Activated CD4-positive, alpha-beta T cell treated with anti-CD3 and anti-CD28 coated beads for 36 hours (primary cell): ENCODE results near the gene SLC16A12. TPM values are rescaled to one million over a fixed set of nuclear protein-coding genes. Genes with fewer than 3 reads are reported as not detected.
"Not testable (repeated sequence)": the region's sequence is repeated elsewhere in the genome, so short reads cannot be mapped to it uniquely, and the experiment has no call there.

ENCODE experiments used
- ATAC-seq: fragments of 200-7000 bp; cut with Tn5 transposase; one replicate; pipeline ENCODE4 v1.10.0; 2021; ENCODE audit warnings: mild to moderate bottlenecking, moderate library complexity
- CTCF ChIA-PET: fragments of 350-600 bp; sonication (Branson Sonifier 250); formaldehyde crosslinking; loops from one replicate; lab custom pipeline; 2021; ENCODE audit warnings: antibody characterized with exemption; lab: Charles Lee
- POLR2A ChIA-PET: fragments of 350-600 bp; sonication (Branson Sonifier 250); formaldehyde crosslinking; loops from one replicate; lab custom pipeline; 2021; ENCODE audit warnings: antibody characterized with exemption, inconsistent platforms; lab: Charles Lee
- DNase-seq: peaks from one replicate; pipeline ENCODE4 v3.0.0-alpha.2; 2020
- H3K27ac Mint-ChIP-seq: one replicate; pipeline ENCODE4 v1.8.0; 2021; ENCODE audit warnings: mixed read lengths
- H3K27me3 Mint-ChIP-seq: one replicate; pipeline ENCODE4 v1.8.0; 2021; ENCODE audit warnings: mixed read lengths
- H3K36me3 Mint-ChIP-seq: one replicate; pipeline ENCODE4 v1.8.0; 2021; ENCODE audit warnings: low read depth, mixed read lengths
- H3K4me1 Mint-ChIP-seq: one replicate; pipeline ENCODE4 v1.8.0; 2021; ENCODE audit warnings: mixed read lengths
- H3K4me3 Mint-ChIP-seq: one replicate; pipeline ENCODE4 v1.8.0; 2021; ENCODE audit warnings: mild to moderate bottlenecking, moderate library complexity, mixed read lengths
- H3K9me3 Mint-ChIP-seq: one replicate; pipeline ENCODE4 v1.8.0; 2021; ENCODE audit warnings: low read depth, mixed read lengths
- intact Hi-C, 2 experiments: fragments of 100-400 bp; cut with DNase I in 1 of 2; cut with micrococcal nuclease in 1 of 2; formaldehyde crosslinking; loops; one replicate each; pipeline versions ENCODE4 v1.14.2 to v1.15.1; 2022 to 2024; cut with DNase I, micrococcal nuclease
- total RNA-seq, 2 experiments: library from RNA; stranded (reverse); gene quantifications; one replicate each; pipeline ENCODE4 v1.2.3, GENCODE V29; 2021

SLC16A12 gene
- total RNA-seq, 2 experiments from 2014 or later, result not detected

- ChIA-PET POLR2A (no interaction called here), CTCF (no interaction called here)
- Mint-ChIP-seq H3K9me3 (peaks cover 2% of the 10 kb centered on the region), H3K4me3 (no peak overlapping the region), H3K4me1 (no peaks in the 10 kb centered on the region), H3K36me3 (no peaks in the 10 kb centered on the region), H3K27me3 (peaks cover 3% of the 10 kb centered on the region), H3K27ac (no peak overlapping the region)
- intact Hi-C loops, result no loop called here
- ATAC-seq (no peak), DNase-seq (no peak)
Measured at GRCh38 chr10:89547853-89548513, 12.6 kb upstream of the SLC16A12 start.

- H3K9me3 Mint-ChIP-seq, CTCF ChIA-PET, H3K36me3 Mint-ChIP-seq, H3K27ac Mint-ChIP-seq, H3K4me3 Mint-ChIP-seq, ATAC-seq, intact Hi-C loops, POLR2A ChIA-PET, DNase-seq, H3K4me1 Mint-ChIP-seq, H3K27me3 Mint-ChIP-seq: not testable (repeated sequence)
Measured at GRCh38 chr10:89546651-89547050, 11.3 kb upstream of the SLC16A12 start.

GRCh38 chr10:89543841-89544240 lies 8.4 kb upstream of the SLC16A12 start:
- no peak overlapping the region for H3K4me3 Mint-ChIP-seq
- CTCF ChIA-PET, result interaction anchor here (0.7 to 1.2 kb wide), 2 partner anchors 19 to 111 kb away, joined by 3 read pairs; no protein-coding TSS in a partner anchor
- DNase-seq (no peak), ATAC-seq (no peak)
- no peaks in the 10 kb centered on the region for H3K36me3 Mint-ChIP-seq
- H3K27me3 Mint-ChIP-seq, result peaks cover 20% of the 10 kb centered on the region
- peaks cover 2% of the 10 kb centered on the region for H3K9me3 Mint-ChIP-seq
- POLR2A ChIA-PET, result no interaction called here
- intact Hi-C loops, result no loop called here
- H3K4me1 Mint-ChIP-seq, result no peaks in the 10 kb centered on the region
- H3K27ac Mint-ChIP-seq, result no peak overlapping the region

GRCh38 chr10:89540420-89540949 lies 5.1 kb upstream of the SLC16A12 start:
- ChIA-PET POLR2A (interaction anchor here (0.6 kb wide), 1 partner anchor 127 kb away, joined by 6 read pairs; no protein-coding TSS in a partner anchor), CTCF (no interaction called here)
- peaks cover 40% of the 10 kb centered on the region for H3K27me3 Mint-ChIP-seq
- intact Hi-C loops, result no loop called here
- no peaks in the 10 kb centered on the region for H3K36me3 Mint-ChIP-seq
- H3K27ac Mint-ChIP-seq, result no peak overlapping the region
- DNase-seq (no peak), ATAC-seq (no peak)
- H3K9me3 Mint-ChIP-seq, result no peaks in the 10 kb centered on the region
- H3K4me3 Mint-ChIP-seq, result no peak overlapping the region
- peaks cover 3% of the 10 kb centered on the region for H3K4me1 Mint-ChIP-seq

- no peak for DNase-seq
- CTCF ChIA-PET, result interaction anchor here (0.7 kb wide), 1 partner anchor 109 kb away, joined by 3 read pairs; no protein-coding TSS in a partner anchor
- ATAC-seq, result no peak
- H3K4me3 Mint-ChIP-seq, result no peak overlapping the region
- H3K9me3 Mint-ChIP-seq, result no peaks in the 10 kb centered on the region
- no peak overlapping the region for H3K27ac Mint-ChIP-seq
- H3K36me3 Mint-ChIP-seq, result no peaks in the 10 kb centered on the region
- H3K4me1 Mint-ChIP-seq, result peaks cover 11% of the 10 kb centered on the region
- intact Hi-C loops, result no loop called here
- H3K27me3 Mint-ChIP-seq, result peaks cover 59% of the 10 kb centered on the region
- POLR2A ChIA-PET, result no interaction called here
Measured at GRCh38 chr10:89537364-89537763, 2.0 kb upstream of the SLC16A12 start.

- H3K4me3 Mint-ChIP-seq, result no peak overlapping the region
- H3K27ac Mint-ChIP-seq, result no peak overlapping the region
- H3K4me1 Mint-ChIP-seq, result peaks cover 11% of the 10 kb centered on the region
- CTCF ChIA-PET, result no interaction called here
- DNase-seq, result no peak
- no peak for ATAC-seq
- POLR2A ChIA-PET, result no interaction called here
- intact Hi-C loops, result no loop called here
- no peaks in the 10 kb centered on the region for H3K9me3 Mint-ChIP-seq
- H3K27me3 Mint-ChIP-seq, result peaks cover 67% of the 10 kb centered on the region
- no peaks in the 10 kb centered on the region for H3K36me3 Mint-ChIP-seq
Measured at GRCh38 chr10:89536013-89536354, 590 bp upstream of the SLC16A12 start.

- CTCF ChIA-PET, result interaction anchor here (0.8 kb wide), 1 partner anchor 714 kb away, joined by 3 read pairs; no protein-coding TSS in a partner anchor
- POLR2A ChIA-PET, result no interaction called here
- H3K4me1 Mint-ChIP-seq, result peaks cover 11% of the 10 kb centered on the region
- no peak for ATAC-seq
- no peaks in the 10 kb centered on the region for H3K36me3 Mint-ChIP-seq
- no peaks in the 10 kb centered on the region for H3K9me3 Mint-ChIP-seq
- H3K27me3 Mint-ChIP-seq, result peaks cover 63% of the 10 kb centered on the region
- intact Hi-C loops, result no loop called here
- peak overlapping the region; percentile 19 for H3K4me3 Mint-ChIP-seq
- no peak for DNase-seq
- no peak overlapping the region for H3K27ac Mint-ChIP-seq
Measured at GRCh38 chr10:89534826-89535166, 598 bp downstream of the SLC16A12 start.

GRCh38 chr10:89532476-89532875 lies 2.9 kb downstream of the SLC16A12 start:
- Mint-ChIP-seq H3K9me3 (no peaks in the 10 kb centered on the region), H3K36me3 (no peaks in the 10 kb centered on the region), H3K4me3 (no peak overlapping the region), H3K27ac (no peak overlapping the region), H3K27me3 (peaks cover 49% of the 10 kb centered on the region), H3K4me1 (peaks cover 11% of the 10 kb centered on the region)
- ATAC-seq (no peak), DNase-seq (no peak)
- intact Hi-C loops, result no loop called here
- CTCF ChIA-PET, result no interaction called here
- POLR2A ChIA-PET, result no interaction called here

GRCh38 chr10:89531359-89531758 lies 4.0 kb downstream of the SLC16A12 start:
- H3K27ac Mint-ChIP-seq, result no peak overlapping the region
- intact Hi-C loops, result no loop called here
- POLR2A ChIA-PET, result no interaction called here
- peaks cover 11% of the 10 kb centered on the region for H3K4me1 Mint-ChIP-seq
- CTCF ChIA-PET, result interaction anchor here (1.3 kb wide), 1 partner anchor 31 kb away, joined by 3 read pairs; no protein-coding TSS in a partner anchor
- no peak overlapping the region for H3K4me3 Mint-ChIP-seq
- ATAC-seq (no peak), DNase-seq (no peak)
- no peaks in the 10 kb centered on the region for H3K9me3 Mint-ChIP-seq
- peaks cover 43% of the 10 kb centered on the region for H3K27me3 Mint-ChIP-seq
- no peaks in the 10 kb centered on the region for H3K36me3 Mint-ChIP-seq

- not testable (repeated sequence) for H3K4me3 Mint-ChIP-seq
Measured at GRCh38 chr10:89529711-89530110, 5.7 kb downstream of the SLC16A12 start.

GRCh38 chr10:89526358-89526757 lies 9.0 kb downstream of the SLC16A12 start:
- Mint-ChIP-seq H3K36me3 (no peaks in the 10 kb centered on the region), H3K4me1 (no peaks in the 10 kb centered on the region)
- no peak for ATAC-seq

More at GRCh38 chr10:89529711-89530110, 5.7 kb downstream of the SLC16A12 start:
- H3K36me3 Mint-ChIP-seq, DNase-seq, H3K9me3 Mint-ChIP-seq, intact Hi-C loops, ATAC-seq, POLR2A ChIA-PET, H3K4me1 Mint-ChIP-seq, H3K27ac Mint-ChIP-seq, CTCF ChIA-PET: not testable (repeated sequence)
- peaks cover 38% of the 10 kb centered on the region for H3K27me3 Mint-ChIP-seq

GRCh38 chr10:89525556-89525955 lies 9.8 kb downstream of the SLC16A12 start:
- ATAC-seq, result no peak
- Mint-ChIP-seq H3K4me3 (no peak overlapping the region), H3K27ac (no peak overlapping the region), H3K9me3 (no peaks in the 10 kb centered on the region), H3K36me3 (no peaks in the 10 kb centered on the region), H3K4me1 (no peaks in the 10 kb centered on the region), H3K27me3 (peaks cover 7% of the 10 kb centered on the region)
- ChIA-PET CTCF (interaction anchor here (0.7 kb wide), 2 partner anchors 111 to 366 kb away, joined by 3 to 5 read pairs; no protein-coding TSS in a partner anchor), POLR2A (no interaction called here)
- intact Hi-C loops, result no loop called here
- DNase-seq, result no peak

More at GRCh38 chr10:89526358-89526757, 9.0 kb downstream of the SLC16A12 start:
- DNase-seq, result no peak
- Mint-ChIP-seq H3K9me3 (no peaks in the 10 kb centered on the region), H3K4me3 (no peak overlapping the region), H3K27me3 (peaks cover 11% of the 10 kb centered on the region), H3K27ac (no peak overlapping the region)
- CTCF ChIA-PET, result interaction anchor here (0.6 to 0.7 kb wide), 2 partner anchors 309 to 367 kb away, joined by 3 to 5 read pairs; no protein-coding TSS in a partner anchor
- intact Hi-C loops, result no loop called here
- POLR2A ChIA-PET, result no interaction called here
